HG02885 (cell line): ENCODE results near the gene NLRP6.

Experiments used
- ATAC-seq: cut with Tn5 transposase; IDR thresholded peaks from one replicate; pipeline ENCODE4 v1.9.1; 2021; ENCODE audit warnings: mild to moderate bottlenecking; ENCODE audit not compliant: unreplicated experiment, poor library complexity

Gene NLRP6

GRCh38 chr11:291281-292210 is 13.3 kb downstream of the NLRP6 start:
- no peak for ATAC-seq

DNA sequence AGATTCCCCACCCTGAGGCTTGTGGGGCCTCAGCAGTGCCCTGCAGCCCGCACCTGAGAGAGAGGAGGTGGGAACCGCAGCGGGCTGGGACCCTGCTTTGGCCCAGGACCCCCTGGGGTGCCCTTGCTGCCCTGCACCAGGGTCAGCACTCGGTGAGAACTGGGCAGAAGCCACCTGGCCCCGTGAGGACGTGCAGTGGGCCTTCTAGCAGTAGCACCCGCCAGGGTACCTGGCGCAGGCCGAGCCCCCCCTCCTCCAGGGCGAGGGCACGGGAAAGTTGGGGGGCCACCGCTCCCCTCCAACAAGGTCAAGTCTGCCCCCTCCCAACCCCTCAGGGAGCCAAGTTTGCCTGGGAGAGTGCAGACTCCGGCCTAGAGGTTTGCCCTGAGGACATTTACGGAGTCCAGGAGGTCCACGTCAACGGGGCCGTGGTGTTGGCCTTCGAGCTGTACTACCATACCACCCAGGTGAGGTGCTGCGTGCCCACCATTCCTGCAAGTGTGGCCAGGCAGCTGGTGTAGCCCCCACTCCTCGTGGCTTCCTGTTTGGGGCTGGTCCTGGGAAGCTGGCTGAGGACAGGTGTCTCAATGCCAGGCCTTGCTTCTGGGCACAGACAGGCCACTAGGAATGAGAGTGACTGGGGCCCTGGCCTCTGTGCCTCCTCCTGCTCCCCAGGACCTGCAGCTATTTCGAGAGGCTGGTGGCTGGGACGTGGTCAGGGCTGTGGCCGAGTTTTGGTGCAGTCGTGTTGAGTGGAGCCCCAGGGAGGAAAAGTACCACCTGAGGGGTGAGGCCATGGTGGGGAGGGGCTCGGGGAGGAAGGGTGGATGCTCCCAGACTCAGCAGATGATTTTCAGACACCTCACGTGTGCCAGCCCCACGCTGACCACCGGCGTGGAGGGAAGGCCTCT is 14.3 kb downstream of the NLRP6 start:
- ATAC-seq, result no peak

- no peak for ATAC-seq
These were observed 15.2 kb downstream of the NLRP6 start for GRCh38 chr11:293271-293851.

DNA sequence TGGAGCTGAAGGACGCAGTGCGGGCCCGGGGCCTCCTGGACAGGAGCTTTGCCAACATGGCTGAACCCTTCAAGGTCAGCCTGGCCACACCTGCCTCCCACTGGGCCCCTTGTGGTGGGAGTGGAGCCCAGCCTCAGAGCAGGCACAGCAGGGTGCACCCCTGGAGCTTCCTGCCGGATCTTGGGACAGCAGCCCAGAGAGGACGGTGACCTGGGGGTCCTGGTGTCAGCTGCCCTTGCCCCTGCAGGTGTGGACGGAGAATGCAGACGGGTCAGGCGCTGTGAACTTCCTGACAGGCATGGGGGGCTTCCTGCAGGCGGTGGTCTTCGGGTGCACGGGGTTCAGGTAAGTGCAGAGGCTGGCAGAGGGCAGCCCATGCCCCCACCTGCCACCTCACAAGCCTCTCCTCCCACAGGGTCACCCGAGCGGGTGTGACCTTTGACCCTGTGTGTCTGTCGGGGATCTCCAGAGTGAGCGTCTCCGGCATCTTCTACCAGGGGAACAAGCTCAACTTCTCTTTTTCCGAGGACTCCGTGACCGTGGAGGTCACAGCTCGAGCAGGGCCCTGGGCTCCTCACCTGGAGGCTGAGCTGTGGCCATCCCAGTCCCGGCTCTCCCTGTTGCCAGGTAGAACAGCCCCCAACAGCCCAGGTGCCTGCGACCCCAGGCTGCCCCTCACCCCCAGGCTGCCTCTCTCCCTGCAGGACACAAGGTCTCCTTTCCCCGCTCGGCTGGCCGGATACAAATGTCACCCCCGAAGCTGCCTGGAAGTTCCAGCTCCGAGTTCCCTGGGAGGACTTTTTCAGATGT is 15.8 kb downstream of the NLRP6 start:
- ATAC-seq, result no peak

DNA sequence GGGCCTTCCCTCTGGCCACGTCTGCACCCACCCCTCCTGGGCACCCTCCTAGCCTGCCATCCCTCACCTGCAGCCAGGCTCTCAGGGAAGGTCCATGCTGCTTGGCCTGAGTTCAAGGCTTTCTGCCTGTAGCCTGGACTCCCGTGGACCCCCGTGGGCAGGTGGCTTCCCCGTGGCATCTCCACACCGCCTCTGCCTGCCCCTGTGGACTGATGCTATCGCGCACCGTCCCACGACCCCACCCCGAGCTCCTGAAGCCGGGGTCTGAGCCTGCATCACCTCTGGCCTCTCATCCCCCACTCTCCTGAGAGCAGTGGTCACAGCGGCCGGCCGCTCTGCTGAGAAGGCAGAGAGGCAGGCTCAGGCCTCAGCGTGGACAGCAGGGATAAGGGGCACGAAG is 16.6 kb downstream of the NLRP6 start:
- ATAC-seq, result no peak

GRCh38 chr11:295351-296170 is 17.4 kb downstream of the NLRP6 start:
- ATAC-seq, result no peak

DNA sequence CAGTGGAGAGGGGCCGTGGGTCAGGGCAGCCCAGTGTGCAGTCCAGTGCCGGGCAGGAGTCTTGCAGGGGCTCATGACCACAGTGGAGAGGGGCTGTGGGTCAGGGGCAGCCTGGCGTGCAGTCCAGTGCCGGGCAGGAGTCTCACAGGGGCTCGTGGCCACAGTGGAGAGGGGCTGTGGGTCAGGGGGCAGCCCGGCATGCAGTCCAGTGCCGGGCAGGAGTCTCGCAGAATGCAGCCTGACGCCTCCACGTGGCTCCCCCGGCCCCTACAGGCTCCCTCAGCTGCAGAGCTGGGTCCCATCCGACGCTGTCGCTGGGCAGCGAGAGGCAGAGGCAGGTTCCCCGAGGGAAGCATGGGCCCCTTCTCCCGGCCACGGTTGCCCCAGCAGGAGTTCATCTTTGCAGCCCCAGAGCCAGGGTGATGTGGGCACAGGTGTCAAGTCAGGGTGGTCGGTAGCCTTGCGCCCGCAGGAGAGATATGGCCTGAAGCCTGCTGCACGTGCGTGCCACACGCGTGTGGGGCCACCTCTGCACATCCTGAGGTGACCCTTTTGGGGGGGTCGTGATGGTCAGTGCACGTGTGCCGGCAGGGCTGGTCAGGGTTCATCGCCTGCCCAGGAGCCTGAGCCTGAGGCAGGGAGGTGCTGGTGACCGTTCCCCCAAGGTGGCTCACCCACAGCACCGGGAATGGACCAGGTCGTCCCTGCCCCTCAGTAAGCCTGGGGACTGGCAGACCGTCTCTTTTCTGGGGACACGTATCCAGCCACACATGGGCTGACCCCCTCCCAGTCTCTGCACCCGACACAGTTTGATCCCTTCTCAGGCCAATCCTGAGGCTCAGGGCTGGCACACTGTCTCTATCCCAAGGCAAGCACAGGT is 18.2 kb downstream of the NLRP6 start:
- ATAC-seq, result no peak

- ATAC-seq, result no peak
These were observed 18.9 kb downstream of the NLRP6 start for GRCh38 chr11:297051-297585.

GRCh38 chr11:297586-298405 is 19.6 kb downstream of the NLRP6 start:
- peak; percentile 62 for ATAC-seq

DNA sequence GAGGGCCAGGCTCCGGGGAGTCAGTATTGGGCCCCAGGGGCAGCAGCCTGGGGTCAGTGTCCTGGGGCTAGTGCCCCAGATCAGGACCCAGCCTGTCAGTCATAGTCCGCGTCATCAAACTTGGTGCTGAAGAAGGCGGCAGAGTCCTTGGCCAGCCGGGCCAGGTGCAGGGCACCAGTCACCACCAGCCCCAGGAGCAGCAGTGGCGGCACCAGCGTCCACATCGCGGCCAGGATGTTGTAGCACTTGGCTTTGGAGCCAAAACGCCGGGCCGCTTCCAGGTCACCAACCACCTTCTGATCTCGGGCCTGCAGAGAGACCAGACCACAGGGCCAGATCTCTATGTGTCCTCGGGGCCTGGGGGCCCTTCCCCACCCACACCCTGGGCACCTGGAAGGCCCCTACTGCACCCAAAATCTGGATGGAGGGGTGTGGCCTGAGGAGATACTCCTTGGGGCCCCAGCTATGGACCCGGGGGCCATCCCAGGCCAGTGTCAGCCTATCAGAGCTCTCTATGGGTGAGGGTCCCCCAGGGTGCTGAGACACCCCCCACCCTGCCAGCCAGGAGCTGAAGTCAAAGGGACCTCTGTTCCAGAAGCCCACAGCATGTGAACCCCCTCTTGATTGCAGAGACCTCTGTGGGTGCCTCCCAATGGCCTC is 20.3 kb downstream of the NLRP6 start:
- ATAC-seq, result no peak

DNA sequence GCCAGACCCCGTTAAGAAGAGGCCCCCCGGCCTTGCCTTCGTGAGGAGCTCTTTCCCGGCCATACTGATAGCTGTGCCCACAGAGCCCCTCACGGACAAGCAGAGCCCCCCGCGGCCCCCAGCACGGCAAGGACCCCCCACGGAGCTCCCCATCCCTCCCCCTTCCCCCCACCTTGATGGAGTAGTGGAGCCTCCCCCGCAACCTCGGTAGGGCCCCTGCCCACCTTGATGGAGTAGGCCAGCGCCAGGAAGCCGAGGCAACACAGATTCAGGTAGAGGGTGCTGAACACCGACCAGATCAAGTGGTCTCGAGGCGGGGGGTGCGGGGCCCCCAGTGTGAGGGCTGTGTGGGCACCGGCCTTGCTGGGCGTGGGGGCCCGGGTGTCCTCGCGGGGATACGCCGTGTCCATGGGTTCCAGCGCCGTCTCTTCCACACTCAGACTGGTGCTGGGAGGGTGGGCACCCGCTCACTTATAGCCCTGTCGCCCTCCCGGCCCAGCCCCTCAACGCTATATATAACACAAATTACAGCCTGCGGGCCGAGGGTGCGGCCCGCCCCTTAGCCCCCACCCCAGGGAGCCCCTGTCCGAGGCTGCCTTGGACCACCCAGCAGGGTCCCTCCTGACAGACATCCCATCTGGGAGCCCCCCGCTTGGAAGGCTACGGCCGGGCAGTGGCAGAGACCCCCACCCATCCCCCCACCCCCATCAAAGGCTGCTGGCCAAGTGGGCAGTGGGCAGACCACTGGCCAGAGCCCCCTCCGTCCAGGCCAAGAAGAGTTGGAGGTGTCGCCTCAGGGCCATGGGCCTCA is 21.1 kb downstream of the NLRP6 start, which contains the start of gene IFITM5:
Gene IFITM5, minus strand, starts transcription at position 446 of the 811 bp plus-strand sequence. Its CDS starts 36 bp downstream, at position 410.
- no peak for ATAC-seq

DNA sequence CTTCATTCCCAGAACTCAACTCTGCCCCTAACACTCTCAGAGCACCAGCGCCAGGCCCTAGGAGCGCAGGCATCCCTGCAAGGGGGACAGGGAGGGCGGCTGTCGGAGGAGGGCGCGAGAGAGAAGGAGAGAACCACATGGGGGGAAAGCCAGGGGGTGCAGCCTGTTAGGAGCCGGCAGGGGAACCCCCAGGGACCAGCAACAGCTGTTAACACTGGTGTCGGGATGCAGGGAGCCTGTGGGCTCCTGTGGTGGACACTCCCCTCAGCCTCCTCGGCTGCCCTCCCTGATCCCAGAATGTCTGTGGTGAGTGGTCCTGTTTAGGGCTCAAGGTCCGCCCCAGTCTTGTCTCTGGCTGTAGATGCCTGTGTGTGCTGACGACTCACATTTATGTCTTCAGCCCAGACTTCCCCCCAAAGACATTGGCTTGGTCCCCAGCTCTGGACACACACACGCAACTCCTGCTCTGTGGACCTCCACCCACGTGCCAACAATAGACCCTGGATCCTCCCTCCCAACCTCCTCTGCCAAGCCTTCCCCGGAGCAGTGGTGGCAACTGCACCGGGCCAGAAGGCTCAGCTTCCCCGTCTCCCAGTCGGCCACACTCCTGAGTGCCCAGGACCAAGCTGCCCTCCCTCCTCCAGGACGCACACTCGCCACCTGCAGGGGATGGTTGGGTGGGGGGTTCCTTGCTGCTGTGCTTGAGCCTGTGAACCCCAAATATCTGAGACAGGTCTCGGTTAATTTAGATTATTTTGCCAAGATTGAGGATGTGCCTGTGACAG is 21.9 kb downstream of the NLRP6 start:
- no peak for ATAC-seq

DNA sequence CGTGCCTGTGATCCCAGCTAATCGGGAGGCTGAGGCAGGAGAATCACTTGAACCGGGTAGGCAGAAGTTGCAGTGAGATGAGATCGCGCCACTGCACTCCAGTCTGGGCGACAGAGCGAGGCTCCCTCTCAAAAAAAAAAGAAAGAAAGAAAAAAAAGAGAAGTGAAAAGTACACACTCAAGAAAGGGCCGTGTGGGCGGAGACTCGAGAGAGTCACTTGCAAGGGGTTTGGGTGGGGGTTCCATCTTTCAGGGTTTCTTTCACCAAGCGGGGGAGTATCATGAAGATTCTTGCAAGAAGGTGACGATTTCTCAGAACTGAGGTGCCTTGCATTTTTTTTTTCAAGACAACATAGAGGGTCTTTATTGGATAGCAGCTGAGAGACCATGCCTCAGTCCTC is 25.2 kb downstream of the NLRP6 start:
- no peak for ATAC-seq

GRCh38 chr11:304061-304506 is 25.9 kb downstream of the NLRP6 start:
- ATAC-seq, result no peak
